Astrocyte (in vitro differentiated cells and primary cell): ENCODE data around the gene SMIM41. TPM values are rescaled to one million over a fixed set of nuclear protein-coding genes. Genes with fewer than 3 reads are reported as not detected.

Experiments
- DNase-seq: peaks from one replicate; pipeline ENCODE4 v3.0.0-alpha.2; 2010; ENCODE audit warnings: low read depth
- FAIRE-seq: peaks from 2 replicates; lab custom pipeline; 2011; peaks lifted over from hg19 to GRCh38; lab: Jason Lieb, UNC
- H2AFZ ChIP-seq: 2 replicates; pipeline ENCODE4 v1.6.0; 2012; ENCODE audit warnings: low read depth, low read length, inconsistent platforms
- H3K27ac ChIP-seq: 2 replicates; pipeline ENCODE4 v1.5.1; 2011; ENCODE audit warnings: low read depth, low read length, inconsistent platforms
- H3K27me3 ChIP-seq: 2 replicates; pipeline ENCODE4 v1.6.0; 2011; ENCODE audit warnings: low read length, inconsistent platforms; ENCODE audit not compliant: insufficient read depth
- H3K36me3 ChIP-seq: 2 replicates; pipeline ENCODE4 v1.5.1; 2011; ENCODE audit warnings: low read length, inconsistent platforms; ENCODE audit not compliant: insufficient read depth
- H3K4me1 ChIP-seq: 2 replicates; pipeline ENCODE4 v1.5.1; 2011; ENCODE audit warnings: low read length, inconsistent platforms; ENCODE audit not compliant: insufficient read depth
- H3K4me2 ChIP-seq: 2 replicates; pipeline ENCODE4 v1.6.0; 2012; ENCODE audit warnings: low read length, inconsistent platforms
- H3K4me3 ChIP-seq: 2 replicates; pipeline ENCODE4 v1.5.1; 2011; ENCODE audit warnings: low read depth, mild to moderate bottlenecking, low read length, inconsistent platforms; ENCODE audit not compliant: insufficient read depth
- H3K79me2 ChIP-seq: 2 replicates; pipeline ENCODE4 v1.6.0; 2012; ENCODE audit warnings: mild to moderate bottlenecking, low read length, inconsistent platforms; ENCODE audit not compliant: insufficient read depth
- H3K9ac ChIP-seq: 2 replicates; pipeline ENCODE4 v1.6.0; 2012; ENCODE audit warnings: mild to moderate bottlenecking, low read length, inconsistent platforms
- H3K9me3 ChIP-seq: 2 replicates; pipeline ENCODE4 v1.5.1; 2012; ENCODE audit warnings: low read depth, mild to moderate bottlenecking, low read length, inconsistent platforms; ENCODE audit not compliant: insufficient read depth
- H4K20me1 ChIP-seq: 2 replicates; pipeline ENCODE4 v1.6.0; 2012; ENCODE audit warnings: low read length, inconsistent platforms; ENCODE audit not compliant: insufficient read depth
- H3K27ac Mint-ChIP-seq: one replicate; pipeline ENCODE4 v1.8.0; 2021; ENCODE audit warnings: mild to moderate bottlenecking, mixed read lengths; ENCODE audit not compliant: unreplicated experiment
- H3K27me3 Mint-ChIP-seq: one replicate; pipeline ENCODE4 v1.8.0; 2021; ENCODE audit warnings: low read depth, mixed read lengths; ENCODE audit not compliant: unreplicated experiment
- H3K36me3 Mint-ChIP-seq: one replicate; pipeline ENCODE4 v1.8.0; 2021; ENCODE audit warnings: low read depth, mixed read lengths; ENCODE audit not compliant: unreplicated experiment
- H3K4me1 Mint-ChIP-seq: one replicate; pipeline ENCODE4 v1.8.0; 2021; ENCODE audit warnings: low read depth, mixed read lengths; ENCODE audit not compliant: unreplicated experiment
- H3K4me3 Mint-ChIP-seq: one replicate; pipeline ENCODE4 v1.8.0; 2021; ENCODE audit warnings: mild to moderate bottlenecking, moderate library complexity, mixed read lengths; ENCODE audit not compliant: unreplicated experiment
- H3K9me3 Mint-ChIP-seq: one replicate; pipeline ENCODE4 v1.8.0; 2021; ENCODE audit warnings: mild to moderate bottlenecking, mixed read lengths; ENCODE audit not compliant: unreplicated experiment
- EZH2 ChIP-seq: IDR thresholded peaks from 2 replicates; pipeline ENCODE4 v1.6.1; 2012; ENCODE audit warnings: mild to moderate bottlenecking, low read length, inconsistent platforms; ENCODE audit not compliant: insufficient read depth
- total RNA-seq: library from RNA; stranded (reverse); gene quantifications from 2 replicates; pipeline ENCODE4 v1.2.1, GENCODE V29; 2021
- TF ChIP-seq, protein P1 (sequence below): IDR thresholded peaks from 2 replicates; pipeline ENCODE4 v1.5.1; 2011; ENCODE audit warnings: low read depth, mild to moderate bottlenecking, inconsistent platforms, low read length, moderate library complexity; ENCODE audit not compliant: insufficient read depth

Gene SMIM41
- total RNA-seq, 1 donor from 2014 or later = 0.18 TPM

DNA sequence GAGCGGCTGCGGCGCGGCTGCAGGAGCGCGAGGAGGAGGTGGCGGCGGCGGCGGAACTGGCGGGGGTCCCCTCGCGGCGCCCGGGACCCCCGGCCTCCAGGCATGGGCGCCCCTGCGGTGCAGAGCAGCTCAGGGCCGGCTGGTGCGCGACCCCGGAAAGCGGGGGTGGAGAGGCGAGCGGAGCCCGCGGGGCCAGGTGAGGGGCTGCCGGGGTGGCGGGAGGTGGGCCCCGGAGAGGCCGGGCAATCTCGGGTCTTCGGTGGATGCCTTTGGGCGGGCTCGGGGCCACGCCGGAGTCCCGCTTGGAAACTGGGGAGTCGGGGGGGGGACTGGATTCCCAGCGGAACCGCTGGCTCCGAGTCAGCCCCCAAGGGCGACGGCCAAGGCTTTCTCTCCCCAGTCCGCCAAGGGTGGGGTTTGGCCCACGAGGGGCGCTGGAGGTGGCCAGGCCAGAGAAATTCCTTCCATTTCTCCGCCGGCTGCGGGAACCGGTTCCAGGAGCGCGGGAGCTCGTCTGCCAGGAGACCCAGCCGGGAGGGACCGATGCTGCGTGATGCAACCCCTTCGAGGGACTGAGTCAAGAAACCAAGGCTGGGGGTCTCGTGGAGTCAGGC is 42.1 kb upstream of the SMIM41 start:
- peak overlapping the region; percentile 69 for H3K4me3 ChIP-seq
- H3K36me3 ChIP-seq = no peaks in the 10 kb centered on the region
- Mint-ChIP-seq H3K4me3 (peak overlapping the region; percentile 85), H3K27me3 (peaks cover 30% of the 10 kb centered on the region), H3K27ac (peak overlapping the region; percentile 55), H3K4me1 (peaks cover 4% of the 10 kb centered on the region), H3K9me3 (no peaks in the 10 kb centered on the region), H3K36me3 (peaks cover 1% of the 10 kb centered on the region)
- H3K9me3 ChIP-seq = no peaks in the 10 kb centered on the region
- no peaks in the 10 kb centered on the region for H3K27me3 ChIP-seq
- DNase-seq (peak; percentile 51), FAIRE-seq (no peak)
- H3K9ac ChIP-seq = peak overlapping the region; percentile 86
- peaks cover 27% of the 10 kb centered on the region for H4K20me1 ChIP-seq
- H3K79me2 ChIP-seq = no peaks in the 10 kb centered on the region
- H3K4me2 ChIP-seq = peak overlapping the region; percentile 84
- peaks cover 15% of the 10 kb centered on the region for H3K4me1 ChIP-seq
- peak overlapping the region; percentile 48 for H3K27ac ChIP-seq
- TF ChIP-seq EZH2 = no peak
- TF ChIP-seq, protein P1, sequence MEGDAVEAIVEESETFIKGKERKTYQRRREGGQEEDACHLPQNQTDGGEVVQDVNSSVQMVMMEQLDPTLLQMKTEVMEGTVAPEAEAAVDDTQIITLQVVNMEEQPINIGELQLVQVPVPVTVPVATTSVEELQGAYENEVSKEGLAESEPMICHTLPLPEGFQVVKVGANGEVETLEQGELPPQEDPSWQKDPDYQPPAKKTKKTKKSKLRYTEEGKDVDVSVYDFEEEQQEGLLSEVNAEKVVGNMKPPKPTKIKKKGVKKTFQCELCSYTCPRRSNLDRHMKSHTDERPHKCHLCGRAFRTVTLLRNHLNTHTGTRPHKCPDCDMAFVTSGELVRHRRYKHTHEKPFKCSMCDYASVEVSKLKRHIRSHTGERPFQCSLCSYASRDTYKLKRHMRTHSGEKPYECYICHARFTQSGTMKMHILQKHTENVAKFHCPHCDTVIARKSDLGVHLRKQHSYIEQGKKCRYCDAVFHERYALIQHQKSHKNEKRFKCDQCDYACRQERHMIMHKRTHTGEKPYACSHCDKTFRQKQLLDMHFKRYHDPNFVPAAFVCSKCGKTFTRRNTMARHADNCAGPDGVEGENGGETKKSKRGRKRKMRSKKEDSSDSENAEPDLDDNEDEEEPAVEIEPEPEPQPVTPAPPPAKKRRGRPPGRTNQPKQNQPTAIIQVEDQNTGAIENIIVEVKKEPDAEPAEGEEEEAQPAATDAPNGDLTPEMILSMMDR = no peak
- H2AFZ ChIP-seq = peak overlapping the region; percentile 69

DNA sequence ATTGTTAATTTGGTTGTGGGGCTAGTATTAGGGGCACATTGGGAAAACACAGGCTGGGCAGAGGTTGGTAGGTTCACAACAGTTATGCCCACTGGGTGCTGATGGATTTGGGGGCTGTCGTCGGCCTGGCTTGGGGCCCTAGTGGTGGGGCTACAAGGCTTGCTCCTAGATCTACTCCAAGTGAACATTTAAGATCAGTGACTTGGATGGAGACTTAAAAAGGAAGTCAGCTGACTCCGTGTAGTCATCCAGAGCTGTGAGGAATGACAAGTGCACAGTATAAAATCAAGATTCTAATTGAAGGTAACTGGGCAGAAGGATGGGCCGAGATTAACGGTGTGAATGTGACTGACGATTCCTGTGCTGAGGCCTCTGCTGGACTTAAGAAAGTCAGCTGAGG is 41.1 kb upstream of the SMIM41 start:
- Histone ChIP-seq H3K9ac (peak overlapping the region; percentile 4), H3K79me2 (no peaks in the 10 kb centered on the region), H4K20me1 (peaks cover 27% of the 10 kb centered on the region), H3K9me3 (no peaks in the 10 kb centered on the region), H3K4me1 (peaks cover 11% of the 10 kb centered on the region), H3K27ac (no peak overlapping the region), H2AFZ (no peak overlapping the region), H3K36me3 (no peaks in the 10 kb centered on the region), H3K4me3 (no peak overlapping the region), H3K27me3 (no peaks in the 10 kb centered on the region), H3K4me2 (peak overlapping the region; percentile 84)
- peaks cover 1% of the 10 kb centered on the region for H3K36me3 Mint-ChIP-seq
- no peak overlapping the region for H3K27ac Mint-ChIP-seq
- peak overlapping the region; percentile 52 for H3K4me3 Mint-ChIP-seq
- no peak for TF ChIP-seq EZH2
- TF ChIP-seq, protein P1 = no peak
- FAIRE-seq = no peak
- H3K4me1 Mint-ChIP-seq = peaks cover under 1% of the 10 kb centered on the region
- no peaks in the 10 kb centered on the region for H3K9me3 Mint-ChIP-seq
- DNase-seq = no peak
- H3K27me3 Mint-ChIP-seq = peaks cover 30% of the 10 kb centered on the region

DNA sequence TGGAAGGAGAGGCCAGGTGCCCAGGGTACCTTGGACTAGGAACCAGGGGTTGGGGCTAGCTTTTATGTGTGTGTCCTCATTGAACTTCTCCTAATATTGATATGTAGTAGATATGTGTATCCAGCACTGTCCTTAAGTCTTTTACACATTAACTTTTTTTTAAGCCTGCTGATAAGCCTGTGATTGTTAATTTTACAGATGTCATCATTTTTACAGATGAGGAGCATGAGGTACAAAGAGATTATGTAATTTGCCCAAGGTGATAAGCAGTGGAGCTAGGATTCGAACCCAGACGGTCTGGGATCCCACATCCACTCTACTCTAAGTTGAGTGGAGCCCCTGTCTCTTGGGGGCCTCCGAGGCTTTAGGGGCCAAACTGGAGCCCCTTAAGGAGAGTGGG is 38.5 kb upstream of the SMIM41 start:
- no peak overlapping the region for H3K27ac Mint-ChIP-seq
- no peaks in the 10 kb centered on the region for H3K27me3 ChIP-seq

More for the DNA sequence above, 38.5 kb upstream of the SMIM41 start:
- H2AFZ ChIP-seq = no peak overlapping the region
- no peaks in the 10 kb centered on the region for H3K4me1 Mint-ChIP-seq
- FAIRE-seq (no peak), DNase-seq (no peak)
- no peak overlapping the region for H3K9ac ChIP-seq
- H3K27me3 Mint-ChIP-seq = peaks cover 20% of the 10 kb centered on the region
- peaks cover 27% of the 10 kb centered on the region for H4K20me1 ChIP-seq
- H3K4me2 ChIP-seq = no peak overlapping the region
- no peaks in the 10 kb centered on the region for H3K36me3 ChIP-seq
- no peak overlapping the region for H3K27ac ChIP-seq
- no peaks in the 10 kb centered on the region for H3K79me2 ChIP-seq
- H3K9me3 ChIP-seq = no peaks in the 10 kb centered on the region
- no peak overlapping the region for H3K4me3 ChIP-seq
- no peak overlapping the region for H3K4me3 Mint-ChIP-seq
- peaks cover 11% of the 10 kb centered on the region for H3K4me1 ChIP-seq
- H3K9me3 Mint-ChIP-seq = no peaks in the 10 kb centered on the region
- peaks cover 2% of the 10 kb centered on the region for H3K36me3 Mint-ChIP-seq
- TF ChIP-seq, protein P1 = no peak
- no peak for TF ChIP-seq EZH2
